Keratinocyte (primary cell): Measurements from ENCODE around the gene CCDC172. TPM values are rescaled to one million over a fixed set of nuclear protein-coding genes. Genes with fewer than 3 reads are reported as not detected.

ENCODE experiments used
- DNase-seq: peaks from one replicate; pipeline ENCODE4 v3.0.0-alpha.2; 2011; ENCODE audit warnings: low read depth, missing footprints, low spot score
- FAIRE-seq: peaks from 2 replicates; lab custom pipeline; 2011; peaks lifted over from hg19 to GRCh38; lab: Jason Lieb, UNC
- H2AFZ ChIP-seq: 2 replicates; pipeline ENCODE4 v1.6.0; 2012; ENCODE audit warnings: low read length, control low read depth, inconsistent platforms; ENCODE audit not compliant: control insufficient read depth
- H3K27ac ChIP-seq: 2 replicates; pipeline ENCODE4 v1.5.1; 2011; ENCODE audit warnings: low read length; ENCODE audit not compliant: control insufficient read depth, insufficient read depth
- H3K27me3 ChIP-seq: 3 replicates; pipeline ENCODE4 v1.6.0; 2011; ENCODE audit warnings: low read length; ENCODE audit not compliant: control insufficient read depth, insufficient read depth; ENCODE audit errors: extremely low read depth
- H3K36me3 ChIP-seq, 2 experiments: 2 replicates in 1 of 2; 3 replicates in 1 of 2; pipeline ENCODE4 v1.5.1; 2011; ENCODE audit warnings: low read length in 2 of 2, mild to moderate bottlenecking in 1 of 2; ENCODE audit not compliant: control insufficient read depth in 2 of 2, insufficient read depth in 2 of 2; ENCODE audit errors: extremely low read depth in 1 of 2
- H3K4me1 ChIP-seq: 3 replicates; pipeline ENCODE4 v1.5.1; 2011; ENCODE audit warnings: low read length; ENCODE audit not compliant: control insufficient read depth, insufficient read depth; ENCODE audit errors: extremely low read depth
- H3K4me2 ChIP-seq: 3 replicates; pipeline ENCODE4 v1.6.0; 2011; ENCODE audit warnings: low read depth, low read length; ENCODE audit not compliant: control insufficient read depth, insufficient read depth; ENCODE audit errors: extremely low read depth
- H3K4me3 ChIP-seq, 3 experiments: fragments of 200-600 bp in 1 of 3; sonication (generic) in 1 of 3; 2 replicates in 2 of 3; 3 replicates in 1 of 3; pipeline ENCODE4 v1.5.1; 2011 to 2016; ENCODE audit warnings: low read length in 3 of 3, mild to moderate bottlenecking in 3 of 3, control low read depth in 2 of 3, inconsistent platforms in 1 of 3, low read depth in 1 of 3, mixed read lengths in 1 of 3, mixed run types in 1 of 3, moderate library complexity in 1 of 3; ENCODE audit not compliant: control insufficient read depth in 2 of 3, insufficient read depth in 2 of 3; ENCODE audit errors: extremely low read depth in 1 of 3
- H3K79me2 ChIP-seq: 2 replicates; pipeline ENCODE4 v1.6.0; 2012; ENCODE audit warnings: low read length; ENCODE audit not compliant: control insufficient read depth, insufficient read depth
- H3K9ac ChIP-seq: 3 replicates; pipeline ENCODE4 v1.6.0; 2011; ENCODE audit warnings: low read length; ENCODE audit not compliant: control insufficient read depth, insufficient read depth; ENCODE audit errors: extremely low read depth
- H3K9me1 ChIP-seq: 3 replicates; pipeline ENCODE4 v1.6.0; 2011; ENCODE audit warnings: low read length; ENCODE audit not compliant: control insufficient read depth, insufficient read depth; ENCODE audit errors: extremely low read depth
- H3K9me3 ChIP-seq: 2 replicates; pipeline ENCODE4 v1.5.1; 2012; ENCODE audit warnings: low read depth, low read length; ENCODE audit not compliant: control insufficient read depth
- H4K20me1 ChIP-seq: 3 replicates; pipeline ENCODE4 v1.6.0; 2011; ENCODE audit warnings: low read length; ENCODE audit not compliant: control insufficient read depth, insufficient read depth; ENCODE audit errors: extremely low read depth
- CTCF ChIP-seq, 3 experiments: IDR thresholded peaks in 1 of 3; conservative IDR thresholded peaks in 1 of 3; optimal IDR thresholded peaks in 1 of 3; 2 replicates in 2 of 3; 3 replicates in 1 of 3; pipeline versions ENCODE3 to v1.5.1; 2011; ENCODE audit warnings: low read length in 3 of 3, mild to moderate bottlenecking in 3 of 3, moderate library complexity in 2 of 3, control low read depth in 1 of 3, inconsistent platforms in 1 of 3; ENCODE audit not compliant: insufficient read depth in 2 of 3; ENCODE audit errors: extremely low read depth in 1 of 3
- EZH2 ChIP-seq: IDR thresholded peaks from one replicate; pipeline ENCODE4 v1.6.1; 2012; ENCODE audit warnings: inconsistent platforms, mild to moderate bottlenecking, low read length, moderate library complexity
- dilution Hi-C: fragments of 300-500 bp; cut with MboI; formaldehyde crosslinking; loops from one replicate; pipeline ENCODE4 v1.7.0; 2020; ENCODE audit warnings: low sequenced_read_pairs; ENCODE audit not compliant: extremely low pct_ligation_motif_present
- polyA plus RNA-seq, 5 experiments: library from polyadenylated mRNA; depleted of rRNA in 3 of 5; stranded (reverse) in 3 of 5; stranded (forward) in 1 of 5; unstranded in 1 of 5; fragments of >200 nt; gene quantifications; 1 replicate in 1 of 5; 2 replicates in 3 of 5; 3 replicates in 1 of 5; pipeline versions ENCODE4 v1.2.1 to v1.2.3, GENCODE V29; 2011 to 2012; ENCODE audit warnings: missing spikeins in 2 of 5, low read depth in 1 of 5, low replicate concordance in 1 of 5

CCDC172 gene
- polyA plus RNA-seq, 1 donor (not counting 4 experiments of a cell fraction or from before 2014, with no cell fraction given): not detected

- no peaks in the 10 kb centered on the region for H4K20me1 ChIP-seq
- H3K9me3 ChIP-seq: no peaks in the 10 kb centered on the region
- no peaks in the 10 kb centered on the region for H3K9me1 ChIP-seq
- peak overlapping the region; percentile 15 for H3K27ac ChIP-seq
- no peaks in the 10 kb centered on the region for H3K36me3 ChIP-seq
- no peaks in the 10 kb centered on the region for H3K79me2 ChIP-seq
- H3K9ac ChIP-seq: no peak overlapping the region
- H3K4me3 ChIP-seq: no peak overlapping the region
- H3K4me2 ChIP-seq: peak overlapping the region; percentile 11
- FAIRE-seq: peak; percentile 70
- peaks cover 57% of the 10 kb centered on the region for H3K4me1 ChIP-seq
- no peaks in the 10 kb centered on the region for H3K27me3 ChIP-seq
- H2AFZ ChIP-seq: no peak overlapping the region
- no peak for DNase-seq
- TF ChIP-seq EZH2 (no peak), CTCF (optimal IDR thresholded peaks at IDR 0.05 in 1 of 3, IDR thresholded peaks at IDR 0.05 in 1 of 3, conservative IDR thresholded peaks at IDR 0.05 in 1 of 3; ENCODE audit: extremely low read depth in 1 of 3, insufficient read depth in 2 of 3, low read length in 3 of 3) (no peak)
- dilution Hi-C loops: no loop called here
These were observed 97.6 kb downstream of the CCDC172 start for GRCh38 chr10:116421815-116422214.

- no peak within 1 kb of the TSS for H2AFZ ChIP-seq
- H3K27me3 ChIP-seq: no peaks in the 10 kb centered on the region
- dilution Hi-C loops: no loop called here
- TF ChIP-seq CTCF (optimal IDR thresholded peaks at IDR 0.05 in 1 of 3, IDR thresholded peaks at IDR 0.05 in 1 of 3, conservative IDR thresholded peaks at IDR 0.05 in 1 of 3; ENCODE audit: extremely low read depth in 1 of 3, insufficient read depth in 2 of 3, low read length in 3 of 3): no peak
- no peak for TF ChIP-seq EZH2
- FAIRE-seq (peak; percentile 29), DNase-seq (no peak)
- peak within 1 kb of the TSS; percentile 94 for H3K4me2 ChIP-seq
- H3K27ac ChIP-seq: peak within 1 kb of the TSS; percentile 98
- peak within 1 kb of the TSS; percentile 63 to 87 (median 79) for H3K4me3 ChIP-seq
- H3K79me2 ChIP-seq: peaks cover 48% of the 10 kb centered on the region
- H3K9me3 ChIP-seq: no peaks in the 10 kb centered on the region
- no peaks in the 10 kb centered on the region for H3K9me1 ChIP-seq
- H3K9ac ChIP-seq: peak within 1 kb of the TSS; percentile 90
- H3K36me3 ChIP-seq: peaks cover 2 to 5% of the 10 kb centered on the region in 2 experiments
- no peaks in the 10 kb centered on the region for H4K20me1 ChIP-seq
- peaks cover 38% of the 10 kb centered on the region for H3K4me1 ChIP-seq
These were observed 103.4 kb downstream of the CCDC172 start, which contains the start of gene PNLIPRP3 for GRCh38 chr10:116427671-116428070. Gene PNLIPRP3 (plus strand): TSS chr10:116427847. CDS start chr10:116428013, 166 bp downstream.
